H1 (cell line): ENCODE results near the gene OR52M1. TPM values are rescaled to one million over a fixed set of nuclear protein-coding genes. Genes with fewer than 3 reads are reported as not detected.

Experiments
- CTCF ChIA-PET: fragments of 300-600 bp; sonication (Branson Sonifier 250); formaldehyde crosslinking; loops from one replicate; lab custom pipeline; 2021; ENCODE audit not compliant: partially characterized antibody; lab: Charles Lee
- POLR2A ChIA-PET: fragments of 300-600 bp; sonication (Branson Sonifier 250); formaldehyde crosslinking; loops from one replicate; lab custom pipeline; 2021; ENCODE audit warnings: inconsistent platforms; ENCODE audit not compliant: partially characterized antibody; lab: Charles Lee
- DNase-seq, 2 experiments: peaks; one replicate each; pipeline versions ENCODE4 v3.0.0 to v3.0.0-alpha.2; 2010 to 2022; ENCODE audit warnings: low spot score in 2 of 2, low read depth in 1 of 2, mixed read lengths in 1 of 2
- FAIRE-seq: peaks from 2 replicates; lab custom pipeline; 2011; peaks lifted over from hg19 to GRCh38; lab: Jason Lieb, UNC
- H2AFZ ChIP-seq: 2 replicates; pipeline ENCODE4 v1.8.1; 2012; ENCODE audit warnings: low read length, inconsistent platforms
- H2AK5ac ChIP-seq: 2 replicates; pipeline ENCODE4 v1.6.1; 2013; ENCODE audit warnings: low read depth, low read length
- H2BK120ac ChIP-seq: replicated peaks from 2 replicates; pipeline ENCODE3; 2013; ENCODE audit warnings: low read depth, low read length, inconsistent platforms
- H2BK12ac ChIP-seq: 2 replicates; pipeline ENCODE4 v1.6.1; 2013; ENCODE audit warnings: low read depth, low read length
- H2BK15ac ChIP-seq: 2 replicates; pipeline ENCODE4 v1.6.1; 2013; ENCODE audit warnings: low read length
- H2BK20ac ChIP-seq: 2 replicates; pipeline ENCODE4 v1.6.1; 2013; ENCODE audit warnings: low read length
- H2BK5ac ChIP-seq: 2 replicates; pipeline ENCODE4 v1.6.1; 2013; ENCODE audit warnings: low read depth, low read length
- H3K14ac ChIP-seq: 2 replicates; pipeline ENCODE4 v1.6.1; 2013; ENCODE audit warnings: inconsistent platforms; ENCODE audit not compliant: insufficient read length
- H3K18ac ChIP-seq: 2 replicates; pipeline ENCODE4 v1.6.1; 2013; ENCODE audit warnings: low read length; ENCODE audit errors: extremely low read depth
- H3K23ac ChIP-seq: 2 replicates; pipeline ENCODE4 v1.6.1; 2013; ENCODE audit warnings: inconsistent platforms; ENCODE audit not compliant: insufficient read length
- H3K23me2 ChIP-seq: 2 replicates; pipeline ENCODE4 v1.6.1; 2013; ENCODE audit warnings: low read depth, low read length
- H3K27ac ChIP-seq: 2 replicates; pipeline ENCODE4 v1.6.1; 2011; ENCODE audit warnings: low read depth, low read length, inconsistent platforms
- H3K27me3 ChIP-seq, 4 experiments: replicated peaks in 1 of 4; 1 replicate in 1 of 4; 2 replicates in 3 of 4; pipeline versions ENCODE4 v1.6.1 to v1.8.1; 2011 to 2013; ENCODE audit warnings: low read length in 3 of 4, mild to moderate bottlenecking in 3 of 4, inconsistent platforms in 2 of 4, mixed read lengths in 2 of 4, moderate library complexity in 1 of 4; ENCODE audit not compliant: control insufficient read depth in 3 of 4, insufficient read depth in 3 of 4; ENCODE audit errors: extremely low read depth in 1 of 4
- H3K36me3 ChIP-seq, 4 experiments: 2 replicates each; pipeline versions ENCODE4 v1.6.1 to v1.8.1; 2011 to 2013; ENCODE audit warnings: mild to moderate bottlenecking in 4 of 4, low read length in 3 of 4, moderate library complexity in 2 of 4, control low read depth in 1 of 4, inconsistent platforms in 1 of 4; ENCODE audit not compliant: insufficient read depth in 4 of 4, control insufficient read depth in 2 of 4
- H3K4ac ChIP-seq: replicated peaks from 2 replicates; pipeline ENCODE3; 2013; ENCODE audit warnings: low read length, low read depth, mixed read lengths, inconsistent platforms; ENCODE audit not compliant: insufficient read length
- H3K4me1 ChIP-seq, 4 experiments: replicated peaks in 1 of 4; 1 replicate in 1 of 4; 2 replicates in 3 of 4; pipeline versions ENCODE4 v1.6.1 to v1.8.1; 2011 to 2013; ENCODE audit warnings: low read length in 3 of 4, inconsistent platforms in 2 of 4, mixed read lengths in 1 of 4; ENCODE audit not compliant: insufficient read depth in 4 of 4, control insufficient read depth in 3 of 4
- H3K4me2 ChIP-seq, 2 experiments: 2 replicates each; pipeline versions ENCODE4 v1.6.1 to v1.8.1; 2011 to 2013; ENCODE audit warnings: low read depth in 2 of 2, low read length in 2 of 2, control low read depth in 1 of 2, inconsistent platforms in 1 of 2, mild to moderate bottlenecking in 1 of 2; ENCODE audit not compliant: insufficient read depth in 1 of 2
- H3K4me3 ChIP-seq, 4 experiments: fragments of 200-600, 300-600 bp in 1 of 4; sonication (generic), shearing (Covaris generic), sonication (Bioruptor Twin) in 1 of 4; 2 replicates each; pipeline versions ENCODE4 v1.5.1 to v1.8.1; 2011 to 2016; ENCODE audit warnings: low read length in 4 of 4, low read depth in 3 of 4, control low read depth in 2 of 4, inconsistent platforms in 2 of 4, mild to moderate bottlenecking in 2 of 4, mixed read lengths in 1 of 4, moderate library complexity in 1 of 4; ENCODE audit not compliant: insufficient read depth in 2 of 4; ENCODE audit errors: extremely low read depth in 1 of 4
- H3K56ac ChIP-seq: replicated peaks from 2 replicates; pipeline ENCODE3; 2013; ENCODE audit warnings: low read depth, mild to moderate bottlenecking, mixed read lengths, low read length, inconsistent platforms; ENCODE audit not compliant: insufficient read length
- H3K79me1 ChIP-seq: 2 replicates; pipeline ENCODE4 v1.6.1; 2013; ENCODE audit warnings: low read depth, low read length, control low read depth
- H3K79me2 ChIP-seq, 2 experiments: 2 replicates each; pipeline versions ENCODE4 v1.6.1 to v1.8.1; 2012 to 2013; ENCODE audit warnings: low read length in 2 of 2, mild to moderate bottlenecking in 2 of 2, inconsistent platforms in 1 of 2; ENCODE audit not compliant: insufficient read depth in 2 of 2, control insufficient read depth in 1 of 2
- H3K9ac ChIP-seq, 4 experiments: replicated peaks in 1 of 4; 1 replicate in 1 of 4; 2 replicates in 3 of 4; pipeline versions ENCODE4 v1.6.1 to v1.8.1; 2011 to 2013; ENCODE audit warnings: low read depth in 3 of 4, low read length in 3 of 4, control low read depth in 2 of 4, mild to moderate bottlenecking in 2 of 4, moderate library complexity in 2 of 4, inconsistent platforms in 1 of 4; ENCODE audit errors: extremely low read depth in 1 of 4
- H3K9me3 ChIP-seq, 2 experiments: 2 replicates each; pipeline versions ENCODE4 v1.6.1 to v1.8.1; 2012 to 2013; ENCODE audit warnings: mild to moderate bottlenecking in 2 of 2, moderate library complexity in 2 of 2, control low read depth in 1 of 2, inconsistent platforms in 1 of 2, low read depth in 1 of 2, low read length in 1 of 2, mixed read lengths in 1 of 2; ENCODE audit not compliant: insufficient read depth in 2 of 2
- H4K20me1 ChIP-seq, 2 experiments: replicated peaks in 1 of 2; 2 replicates each; pipeline versions ENCODE3 to v1.8.1; 2011 to 2013; ENCODE audit warnings: inconsistent platforms in 2 of 2, low read length in 2 of 2, mild to moderate bottlenecking in 1 of 2; ENCODE audit not compliant: insufficient read depth in 2 of 2, control insufficient read depth in 1 of 2
- H4K5ac ChIP-seq: 2 replicates; pipeline ENCODE4 v1.6.1; 2013; ENCODE audit warnings: low read length, low read depth, mixed read lengths, inconsistent platforms; ENCODE audit not compliant: insufficient read length
- H4K8ac ChIP-seq: 2 replicates; pipeline ENCODE4 v1.8.0; 2013; ENCODE audit warnings: mild to moderate bottlenecking, moderate library complexity, low read length, inconsistent platforms; ENCODE audit not compliant: insufficient read depth; ENCODE audit errors: extremely low read depth
- H4K91ac ChIP-seq: replicated peaks from 2 replicates; pipeline ENCODE3; 2013; ENCODE audit warnings: low read length, mixed read lengths, inconsistent platforms; ENCODE audit not compliant: insufficient read length
- CTCF ChIP-seq, 3 experiments: IDR thresholded peaks; 1 replicate in 2 of 3; 2 replicates in 1 of 3; pipeline versions ENCODE4 v1.5.1 to v1.6.1; 2011; ENCODE audit warnings: low read length in 3 of 3, mild to moderate bottlenecking in 3 of 3, inconsistent platforms in 2 of 3, low read depth in 1 of 3, moderate library complexity in 1 of 3; ENCODE audit not compliant: insufficient read depth in 1 of 3; ENCODE audit errors: control extremely low read depth in 1 of 3
- KDM4A ChIP-seq: IDR thresholded peaks from one replicate; pipeline ENCODE4 v1.7.1; 2012; ENCODE audit warnings: low read depth, mild to moderate bottlenecking, moderate library complexity, low read length, inconsistent platforms; ENCODE audit not compliant: severe bottlenecking
- RAD21 ChIP-seq, 2 experiments: IDR thresholded peaks in 1 of 2; conservative IDR thresholded peaks in 1 of 2; 2 replicates each; pipeline ENCODE4 v1.6.1; 2011; ENCODE audit warnings: low read depth in 2 of 2, low read length in 2 of 2, improper control_type of control experiment in 1 of 2, inconsistent platforms in 1 of 2, mild to moderate bottlenecking in 1 of 2, moderate library complexity in 1 of 2
- WGBS, 2 experiments: shearing (Covaris generic) in 1 of 2; methylation state at CpG; one replicate each; pipeline versions ENCODE4 v1.1.6 to v1.1.7; 2013 to 2015; ENCODE audit warnings: low lambda C conversion rate in 2 of 2, mixed read lengths in 2 of 2, inconsistent platforms in 1 of 2, low coverage in 1 of 2, missing lambda C conversion rate in 1 of 2; ENCODE audit not compliant: insufficient replicate concordance in 2 of 2, insufficient coverage in 1 of 2, insufficient read length in 1 of 2; ENCODE audit errors: extremely low coverage in 1 of 2, missing lambda C conversion rate in 1 of 2; 5-methylcytosine and 5-hydroxymethylcytosine counted together
- polyA plus RNA-seq, 7 experiments: library from polyadenylated mRNA; depleted of rRNA in 3 of 7; stranded (reverse) in 5 of 7; unstranded in 2 of 7; fragments of >200 nt in 5 of 7; fragments of 200-250 nt in 2 of 7; gene quantifications; 1 replicate in 5 of 7; 2 replicates in 1 of 7; 4 replicates in 1 of 7; pipeline versions ENCODE4 v1.2.1 to v1.2.3, GENCODE V29; 2011 to 2013; ENCODE audit warnings: missing spikeins in 2 of 7, mixed read lengths in 2 of 7
- total RNA-seq: library from RNA; stranded (reverse); fragmentation: NEBNext Ultra II Directional; extraction: Animal tissue kit (Norgen Biotek cat#: 25700); gene quantifications from 2 replicates; pipeline ENCODE4 v1.2.1, GENCODE V29; 2021

The OR52M1 gene
- total and polyA plus RNA-seq, 2 of the 8 experiments (the other 6 are each of a cell fraction or from before 2014, with no cell fraction given): not detected

- Histone ChIP-seq H4K91ac (no peak overlapping the region), H2BK120ac (no peak overlapping the region), H3K23ac (no peak overlapping the region), H3K4me3 (no peak overlapping the region), H4K5ac (no peak overlapping the region), H2BK12ac (no peak overlapping the region), H3K79me1 (no peaks in the 10 kb centered on the region), H2BK20ac (no peak overlapping the region), H2BK15ac (no peak overlapping the region), H3K9me3 (no peaks in the 10 kb centered on the region), H3K14ac (no peak overlapping the region), H3K4ac (no peak overlapping the region), H3K56ac (no peak overlapping the region), H2AFZ (no peak overlapping the region), H3K27ac (no peak overlapping the region), H4K20me1 (no peaks in the 10 kb centered on the region), H2BK5ac (no peak overlapping the region), H3K23me2 (no peaks in the 10 kb centered on the region), H3K79me2 (no peaks in the 10 kb centered on the region), H3K18ac (no peak overlapping the region), H2AK5ac (no peak overlapping the region), H4K8ac (no peak overlapping the region), H3K36me3 (no peaks in the 10 kb centered on the region), H3K27me3 (no peaks in the 10 kb centered on the region), H3K4me1 (no peaks in the 10 kb centered on the region), H3K9ac (no peak overlapping the region), H3K4me2 (no peak overlapping the region)
- FAIRE-seq: no peak
- ChIA-PET CTCF (interaction anchor here (0.6 to 8.2 kb wide), 30 partner anchors 8 to 978 kb away, joined by 3 to 172 read pairs (median 4); partner anchors contain the start of gene TRIM68), POLR2A (interaction anchor here (1.2 kb wide), 1 partner anchor 353 kb away, joined by 3 read pairs; no protein-coding TSS in a partner anchor)
- 50% methylated on average over 3 of the region's 3 CpGs; no CpG with 5 or more reads in 1 of the 2 experiments for WGBS, 2 experiments
- DNase-seq: peak in 1 of 2 experiments; percentile 82
- TF ChIP-seq CTCF (IDR thresholded peaks at IDR 0.05; ENCODE audit: control extremely low read depth in 1 of 3, insufficient read depth in 1 of 3, low read depth in 1 of 3, low read length in 3 of 3) (peak; percentile 73 to 79 (median 79)), KDM4A (no peak), RAD21 (IDR thresholded peaks at IDR 0.05 in 1 of 2, conservative IDR thresholded peaks at IDR 0.05 in 1 of 2; ENCODE audit: low read depth in 2 of 2, low read length in 2 of 2) (peak; percentile 79 to 84)
These were observed 5.3 kb upstream of the OR52M1 start for GRCh38 chr11:4539603-4540219.
